Aorta (tissue), 5 donors: ENCODE results near the gene RAB8A. TPM values are rescaled to one million over a fixed set of nuclear protein-coding genes. Genes with fewer than 3 reads are reported as not detected.

ENCODE experiments used
- ATAC-seq: fragments of 200-7000 bp; cut with Tn5 transposase; one replicate; pipeline ENCODE4 v1.9.1; 2022; ENCODE audit warnings: moderate library complexity; ENCODE audit not compliant: low FRiP score
- DNase-seq, 2 donors: peaks; one replicate each; pipeline ENCODE4 v3.0.0-alpha.2; 2020
- H3K27ac ChIP-seq, 2 donors: one replicate each; pipeline ENCODE4 v1.5.1; 2013; ENCODE audit warnings: low read length in 2 of 2, mild to moderate bottlenecking in 2 of 2, moderate library complexity in 2 of 2, control low read depth in 1 of 2, inconsistent platforms in 1 of 2, low read depth in 1 of 2
- H3K27me3 ChIP-seq, 2 donors: one replicate each; pipeline ENCODE4 v1.6.1; 2013; ENCODE audit warnings: control low read depth in 1 of 2, low read length in 1 of 2, mild to moderate bottlenecking in 1 of 2, moderate library complexity in 1 of 2; ENCODE audit not compliant: insufficient read depth in 2 of 2, control insufficient read depth in 1 of 2
- H3K36me3 ChIP-seq, 2 donors: one replicate each; pipeline ENCODE4 v1.6.1; 2013; ENCODE audit warnings: control low read depth in 1 of 2, low read length in 1 of 2, mild to moderate bottlenecking in 1 of 2; ENCODE audit not compliant: insufficient read depth in 2 of 2, control insufficient read depth in 1 of 2
- H3K4me1 ChIP-seq, 2 donors: one replicate each; pipeline ENCODE4 v1.6.1; 2013; ENCODE audit warnings: low read length in 2 of 2, control low read depth in 1 of 2, mild to moderate bottlenecking in 1 of 2, moderate library complexity in 1 of 2; ENCODE audit not compliant: insufficient read depth in 2 of 2, control insufficient read depth in 1 of 2
- H3K4me3 ChIP-seq, 2 donors: one replicate each; pipeline ENCODE4 v1.5.1; 2013; ENCODE audit warnings: low read length in 2 of 2, control low read depth in 1 of 2, mild to moderate bottlenecking in 1 of 2
- H3K9me3 ChIP-seq: one replicate; pipeline ENCODE4 v1.6.1; 2013; ENCODE audit warnings: mild to moderate bottlenecking, low read length; ENCODE audit not compliant: control insufficient read depth
- WGBS, 2 donors: extraction: QIAGEN DNeasy Blood & Tissue Kit; methylation state at CpG; one replicate each; pipeline ENCODE4 v1.1.7; 2013; 5-methylcytosine and 5-hydroxymethylcytosine counted together
- intact Hi-C, 2 donors: fragments of 100-400 bp; cut with DNase I; formaldehyde crosslinking; loops; one replicate each; pipeline versions ENCODE4 v1.14.2 to v1.15.0; 2022
- polyA plus RNA-seq, 2 donors: library from polyadenylated mRNA; stranded (reverse); fragments of 200-250 nt; gene quantifications; one replicate each; pipeline ENCODE4 v1.2.3, GENCODE V29; 2013
- total RNA-seq, 2 donors: library from RNA; stranded (reverse); fragmentation: NEBNext Ultra II Directional; extraction: Animal tissue kit (Norgen Biotek cat#: 25700); gene quantifications; one replicate each; pipeline ENCODE4 v1.2.1, GENCODE V29; 2021
- donor health status: healthy with polysubstance abuse.
- donor health status: Bipolar disorder and iron deficiency.
- donor health status: DM: no; HTN: no; CAD: no.
- donor health status: DM: no; HTN: no; CAD: no.
- donor health status: DM: yes; HTN: yes; CAD: no.

The RAB8A gene
- total and polyA plus RNA-seq, 4 donors: 17.6 to 56.7 (median 40.8) TPM

DNA sequence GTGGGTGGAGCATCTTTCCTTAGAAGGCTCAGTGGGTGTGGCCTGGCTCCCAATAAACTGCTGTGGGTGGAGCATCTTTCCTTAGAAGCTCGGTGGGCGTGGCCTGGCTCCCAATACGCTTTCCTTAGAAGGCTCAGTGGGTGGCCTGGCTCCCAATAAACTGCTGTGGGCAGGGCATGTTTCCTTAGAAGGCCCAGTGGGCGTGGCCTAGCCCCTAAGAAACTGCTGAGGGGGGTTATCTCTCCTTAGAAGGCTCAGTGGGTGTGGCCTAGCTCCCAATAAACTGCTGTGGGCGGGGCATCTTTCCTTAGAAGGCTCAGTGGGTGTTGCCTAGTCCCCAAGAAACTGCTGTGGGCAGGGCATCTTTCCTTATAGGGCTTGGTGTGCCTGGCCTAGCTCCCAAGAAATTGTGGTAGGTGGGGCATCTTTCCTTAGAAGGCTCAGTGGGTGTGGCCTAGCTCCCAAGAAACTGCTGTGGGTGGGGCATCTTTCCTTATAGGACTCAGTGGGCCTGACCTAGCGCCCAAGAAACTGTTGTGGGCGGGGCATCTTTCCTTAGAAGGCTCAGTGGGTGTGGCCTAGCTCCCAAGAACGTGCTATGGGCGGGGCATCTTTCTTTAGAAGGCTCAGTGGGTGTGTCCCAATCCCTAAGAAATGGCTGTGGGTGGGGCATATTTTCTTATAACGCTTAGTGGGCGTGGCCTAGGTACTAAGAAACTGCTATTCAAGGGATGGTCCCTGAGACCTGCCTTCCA lies 42.1 kb downstream of the RAB8A start:
- no peaks in the 10 kb centered on the region for H3K27me3 ChIP-seq

DNA sequence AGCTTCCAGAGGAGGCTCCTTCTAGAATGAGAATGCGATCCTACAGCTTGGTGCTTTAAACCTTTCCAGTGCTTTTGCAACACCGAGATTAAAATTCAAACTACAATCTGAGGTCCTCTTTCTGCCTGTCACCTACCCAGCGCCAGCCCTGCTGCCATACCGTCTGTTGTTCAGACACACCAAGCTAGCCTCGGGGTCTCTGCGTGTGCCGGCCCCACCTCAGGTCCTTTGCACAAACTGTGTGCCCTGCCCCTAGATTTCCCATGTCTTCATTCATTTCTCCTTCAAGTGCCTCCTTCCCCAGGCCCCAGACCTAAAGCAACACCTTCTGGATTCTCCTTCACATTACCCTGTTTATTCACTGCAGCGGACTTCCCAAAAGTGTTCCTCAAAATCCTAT lies 42.9 kb downstream of the RAB8A start:
- Histone ChIP-seq H3K9me3 (no peaks in the 10 kb centered on the region), H3K27me3 (no peaks in the 10 kb centered on the region), H3K27ac (no peak overlapping the region), H3K4me3 (no peak overlapping the region), H3K36me3 (no peaks in the 10 kb centered on the region), H3K4me1 (no peaks in the 10 kb centered on the region)
- intact Hi-C loops: no loop called here
- no peak for DNase-seq
- WGBS, 2 donors: 89 to 90% methylated on average over 8 of the region's 8 CpGs
- no peak for ATAC-seq

More for the DNA sequence above, 42.1 kb downstream of the RAB8A start:
- no peak overlapping the region for H3K4me3 ChIP-seq
- no peak for DNase-seq
- no peaks in the 10 kb centered on the region for H3K36me3 ChIP-seq
- no peak overlapping the region for H3K27ac ChIP-seq
- H3K9me3 ChIP-seq: no peaks in the 10 kb centered on the region
- no peak for ATAC-seq
- no peaks in the 10 kb centered on the region for H3K4me1 ChIP-seq
- 81 to 84% methylated on average over 11 of the region's 11 CpGs for WGBS, 2 donors
- intact Hi-C loops: no loop called here

DNA sequence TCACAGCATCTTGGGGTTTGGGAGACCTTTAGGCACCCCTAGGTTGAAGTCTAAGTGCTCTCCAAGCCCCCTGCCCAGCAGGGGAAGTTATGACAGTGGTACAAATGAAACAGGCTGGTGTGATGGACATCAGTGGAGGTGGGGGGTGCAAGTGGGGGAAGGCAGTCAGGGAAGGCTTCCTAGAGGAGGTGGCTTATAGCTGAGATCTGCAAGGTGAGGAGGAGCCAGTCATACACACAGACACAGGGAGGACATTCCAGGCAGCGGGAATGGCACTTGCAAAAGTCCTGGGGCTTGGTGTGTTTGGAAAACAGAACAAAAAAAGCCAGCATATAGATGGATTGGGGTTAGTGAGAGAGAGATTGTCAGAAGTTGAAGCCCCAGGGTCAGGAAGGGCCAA lies 43.4 kb downstream of the RAB8A start:
- H3K36me3 ChIP-seq: no peaks in the 10 kb centered on the region
- no peak for ATAC-seq
- intact Hi-C loops: no loop called here
- no peak overlapping the region for H3K27ac ChIP-seq
- WGBS, 2 donors: 78 to 84% methylated on average over 1 of the region's 1 CpG
- H3K9me3 ChIP-seq: no peaks in the 10 kb centered on the region
- no peaks in the 10 kb centered on the region for H3K4me1 ChIP-seq
- H3K27me3 ChIP-seq: no peaks in the 10 kb centered on the region
- H3K4me3 ChIP-seq: no peak overlapping the region
- DNase-seq: no peak

DNA sequence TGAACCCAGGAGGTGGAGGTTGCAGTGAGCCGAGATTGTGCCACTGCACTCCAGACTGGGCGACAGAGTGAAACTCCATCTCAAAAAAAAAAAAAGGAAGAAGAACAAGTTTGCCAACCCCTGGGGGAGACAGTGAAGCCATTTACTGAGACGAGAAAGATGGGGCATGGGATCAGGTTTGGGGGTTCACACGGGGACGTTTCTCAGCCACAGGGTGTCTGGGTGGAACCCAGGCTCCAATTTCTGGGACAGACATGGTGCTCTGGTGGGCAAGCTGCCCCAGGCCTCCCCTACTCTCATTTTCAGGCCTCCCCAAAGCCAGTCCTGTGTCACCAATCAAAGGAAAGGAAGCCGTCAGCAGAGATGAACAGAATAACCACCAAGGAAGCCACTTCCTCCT lies 45.2 kb downstream of the RAB8A start:
- H3K36me3 ChIP-seq: no peaks in the 10 kb centered on the region
- intact Hi-C loops: no loop called here
- WGBS, 2 donors: 83 to 84% methylated on average over 6 of the region's 6 CpGs
- DNase-seq (no peak), ATAC-seq (no peak)
- no peaks in the 10 kb centered on the region for H3K27me3 ChIP-seq
- H3K27ac ChIP-seq: no peak overlapping the region
- no peak overlapping the region for H3K4me3 ChIP-seq
- H3K4me1 ChIP-seq: no peaks in the 10 kb centered on the region
- no peaks in the 10 kb centered on the region for H3K9me3 ChIP-seq

- DNase-seq: no peak
- no peaks in the 10 kb centered on the region for H3K4me1 ChIP-seq
- H3K9me3 ChIP-seq: no peaks in the 10 kb centered on the region
- no peak for ATAC-seq
- H3K4me3 ChIP-seq: no peak overlapping the region
- WGBS, 2 donors: 71 to 77% methylated on average over 10 of the region's 10 CpGs
- no peaks in the 10 kb centered on the region for H3K36me3 ChIP-seq
- H3K27me3 ChIP-seq: no peaks in the 10 kb centered on the region
- intact Hi-C loops: no loop called here
- no peak overlapping the region for H3K27ac ChIP-seq
These were observed 45.9 kb downstream of the RAB8A start for GRCh38 chr19:16157601-16158000.

DNA sequence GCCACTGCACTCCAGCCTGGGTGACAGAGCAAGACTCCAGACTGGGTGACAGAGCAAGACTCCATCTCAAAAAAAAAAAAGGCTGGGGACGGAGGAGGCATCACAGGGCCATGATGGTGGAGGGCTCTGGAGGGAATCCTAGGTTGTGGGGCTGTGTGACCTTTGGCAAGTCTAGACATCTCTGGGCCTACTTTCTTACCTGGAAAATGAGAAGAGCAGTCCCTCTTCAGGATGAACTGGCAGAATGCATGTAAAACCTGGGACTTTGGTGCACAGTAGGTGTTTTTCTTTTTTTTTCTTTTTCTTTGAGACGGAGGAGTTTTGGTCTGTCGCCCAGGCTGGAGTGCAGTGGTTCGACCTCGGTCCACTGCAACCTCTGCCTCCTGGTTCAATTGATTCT lies 48.0 kb downstream of the RAB8A start:
- ATAC-seq (no peak), DNase-seq (no peak)
- no peak overlapping the region for H3K27ac ChIP-seq
- 75 to 87% methylated on average over 5 of the region's 5 CpGs for WGBS, 2 donors
- H3K4me1 ChIP-seq: no peaks in the 10 kb centered on the region
- H3K4me3 ChIP-seq: no peak overlapping the region
- no peaks in the 10 kb centered on the region for H3K36me3 ChIP-seq
- intact Hi-C loops: loop anchor here in 1 of 2 donors (5.0 kb wide), 1 partner anchor 567 kb away; no protein-coding TSS in a partner anchor
- H3K27me3 ChIP-seq: no peaks in the 10 kb centered on the region
- H3K9me3 ChIP-seq: no peaks in the 10 kb centered on the region

GRCh38 chr19:16160445-16160942 lies 48.8 kb downstream of the RAB8A start:
- no peaks in the 10 kb centered on the region for H3K4me1 ChIP-seq
- H3K9me3 ChIP-seq: no peaks in the 10 kb centered on the region
- H3K4me3 ChIP-seq: no peak overlapping the region
- DNase-seq (no peak), ATAC-seq (no peak)
- no peak overlapping the region for H3K27ac ChIP-seq
- intact Hi-C loops: loop anchor here in 1 of 2 donors (5.0 kb wide), 1 partner anchor 568 kb away; no protein-coding TSS in a partner anchor
- H3K36me3 ChIP-seq: no peaks in the 10 kb centered on the region
- 72 to 75% methylated on average over 6 of the region's 6 CpGs for WGBS, 2 donors
- no peaks in the 10 kb centered on the region for H3K27me3 ChIP-seq

DNA sequence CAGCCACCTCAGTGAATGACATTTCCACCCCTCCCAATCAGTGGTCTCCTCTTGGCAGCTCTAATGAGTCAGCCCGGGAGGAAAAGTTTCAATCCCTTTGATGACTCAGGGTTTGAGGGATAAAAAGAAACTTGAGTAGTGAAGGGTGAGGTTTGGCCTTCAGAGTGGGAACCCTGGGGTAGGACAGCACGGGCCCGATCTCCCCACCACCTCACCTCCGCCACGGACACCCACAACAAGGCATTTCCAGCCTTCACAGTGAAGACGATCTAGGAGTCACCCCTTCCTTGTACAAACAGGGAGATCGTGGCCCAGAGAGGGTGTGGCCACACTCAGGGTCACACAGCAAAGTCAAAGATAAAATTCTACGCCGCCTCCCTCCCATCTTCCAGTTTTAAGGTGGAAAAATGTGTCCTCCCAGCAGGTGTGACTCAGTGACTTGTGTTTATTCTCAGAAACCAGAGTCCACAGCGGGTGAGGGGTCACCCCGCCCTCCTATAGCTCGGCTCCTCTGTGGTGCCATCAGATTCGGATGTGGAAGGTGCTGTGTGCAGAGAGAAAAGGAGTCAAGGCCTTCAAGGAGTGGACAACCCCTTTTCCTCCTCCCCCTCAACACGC lies 49.4 kb downstream of the RAB8A start:
- WGBS, 2 donors: 75 to 77% methylated on average over 14 of the region's 14 CpGs
- intact Hi-C loops: loop anchor here in 1 of 2 donors (5.0 kb wide), 1 partner anchor 569 kb away; no protein-coding TSS in a partner anchor
- ATAC-seq: no peak

DNA sequence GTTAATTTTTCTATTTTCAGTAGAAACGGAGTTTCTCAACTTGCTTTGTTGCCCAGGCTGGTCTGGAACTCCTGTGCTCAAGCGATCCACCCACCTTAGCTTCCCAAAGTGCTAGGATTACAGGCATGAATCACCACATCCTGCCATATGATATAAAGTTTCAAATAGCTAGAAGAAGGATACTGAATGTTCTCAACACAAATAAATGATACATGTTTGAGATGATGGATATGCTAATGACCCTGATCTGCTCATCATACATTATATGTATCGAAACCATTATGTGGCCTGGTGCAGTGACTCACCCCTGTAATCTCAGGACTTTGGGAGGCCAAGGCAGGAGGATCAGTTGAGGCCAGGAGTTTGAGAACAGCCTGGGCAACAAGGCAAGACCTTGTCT lies 50.2 kb downstream of the RAB8A start:
- H3K36me3 ChIP-seq: no peaks in the 10 kb centered on the region
- WGBS, 2 donors: 85 to 91% methylated on average over 3 of the region's 3 CpGs
- intact Hi-C loops: loop anchor here in 1 of 2 donors (5.0 kb wide), 1 partner anchor 570 kb away; no protein-coding TSS in a partner anchor
- no peaks in the 10 kb centered on the region for H3K27me3 ChIP-seq
- DNase-seq (no peak), ATAC-seq (no peak)
- H3K9me3 ChIP-seq: no peaks in the 10 kb centered on the region
- H3K27ac ChIP-seq: no peak overlapping the region
- no peak overlapping the region for H3K4me3 ChIP-seq
- no peaks in the 10 kb centered on the region for H3K4me1 ChIP-seq

More for the DNA sequence above, 49.4 kb downstream of the RAB8A start:
- no peak for DNase-seq
- Histone ChIP-seq H3K27ac (no peak overlapping the region), H3K27me3 (no peaks in the 10 kb centered on the region), H3K4me1 (no peaks in the 10 kb centered on the region), H3K9me3 (no peaks in the 10 kb centered on the region), H3K4me3 (no peak overlapping the region), H3K36me3 (no peaks in the 10 kb centered on the region)
